ENCODE measurements around the gene CAND2. TPM values are rescaled to one million over a fixed set of nuclear protein-coding genes. Genes with fewer than 3 reads are reported as not detected.
A peak's percentile ranks its signal among the peaks of the same experiment; 100 is the strongest.

Gene CAND2
- total and polyA plus RNA-seq, 9 of the 15 experiments (the other 6 are each of a cell fraction or from before 2014, with no cell fraction given), result 0.91 to 14.9 (median 4.3) TPM

- Histone ChIP-seq H3K27ac (ENCODE audit: extremely low read depth, low read depth, low read length) (no peak overlapping the region), H2AFZ (ENCODE audit: low read depth, low read length) (no peak overlapping the region), H3K9me3 (replicated peaks; ENCODE audit: control insufficient read depth, insufficient read depth, low read depth, low read length) (no peaks in the 10 kb centered on the region), H3K4me3 (no peak overlapping the region), H3K36me3 (ENCODE audit: control insufficient read depth, insufficient read depth, low read length) (no peaks in the 10 kb centered on the region), H4K20me1 (replicated peaks; ENCODE audit: control insufficient read depth, insufficient read depth, low read length) (no peaks in the 10 kb centered on the region), H3K27me3 (ENCODE audit: control insufficient read depth in 2 of 2, insufficient read depth in 2 of 2, low read length in 2 of 2) (peaks cover 18 to 50% of the 10 kb centered on the region in 2 experiments), H3K4me1 (replicated peaks in 1 of 2; ENCODE audit: control insufficient read depth in 2 of 2, insufficient read depth in 2 of 2, low read length in 2 of 2) (peaks cover 0 to 10% of the 10 kb centered on the region in 2 experiments; a peak in 3 of 5 replicates), H3K4me2 (ENCODE audit: insufficient read depth, low read length) (no peak overlapping the region), H3K79me2 (ENCODE audit: control insufficient read depth, insufficient read depth, low read length) (no peaks in the 10 kb centered on the region), H3K9ac (ENCODE audit: insufficient read depth in 1 of 2, low read depth in 2 of 2, low read length in 2 of 2) (no peak overlapping the region), H3K9me1 (ENCODE audit: control insufficient read depth, insufficient read depth, low read length) (no peaks in the 10 kb centered on the region)
- intact Hi-C loops (cut with micrococcal nuclease) (no loop called here), in situ Hi-C loops (cut with MboI) (no loop called here)
- ATAC-seq, result no peak
- FAIRE-seq, result no peak
- DNase-seq (ENCODE audit: extremely low read depth in 1 of 4, low spot score in 3 of 4), result no peak
- ChIA-PET CTCF (ENCODE audit: low intra/inter-chr PET ratio) (no interaction called here), POLR2A (interaction anchor here (1.1 to 1.3 kb wide), 2 partner anchors 10 to 19 kb away, joined by 3 read pairs; no protein-coding TSS in a partner anchor)
- BruUV-seq (replicated peaks), result no TSS peak
- 3% methylated on average over 8 of the region's 8 CpGs for WGBS (ENCODE audit: insufficient coverage, low coverage, missing lambda C conversion rate)
- no peak for TF ChIP-seq ELF1 (tag; IDR thresholded peaks at IDR 0.05)
- TF ChIP-seq STAT5A (IDR thresholded peaks at IDR 0.05; ENCODE audit: borderline replicate concordance, low read length), result no peak
- TF ChIP-seq DACH1 (IDR thresholded peaks at IDR 0.05; ENCODE audit: partially characterized antibody), result no peak
- TF ChIP-seq FOXP1 (CRISPR knock-in tag; IDR thresholded peaks at IDR 0.05), result no peak
- no peak for TF ChIP-seq ZNF431 (CRISPR knock-in tag; IDR thresholded peaks at IDR 0.05)
- no peak for TF ChIP-seq THAP12 (CRISPR knock-in tag; IDR thresholded peaks at IDR 0.05)
- TF ChIP-seq ZNF717 (CRISPR knock-in tag; IDR thresholded peaks at IDR 0.05), result no peak
- TF ChIP-seq BRD9 (IDR thresholded peaks at IDR 0.05; ENCODE audit: low read depth, partially characterized antibody), result no peak
- TF ChIP-seq RBM34 (IDR thresholded peaks at IDR 0.05; ENCODE audit: borderline replicate concordance, insufficient read depth, low read length), result no peak
- no peak for TF ChIP-seq SMARCC2 (IDR thresholded peaks at IDR 0.05; ENCODE audit: low read depth)
- no peak for TF ChIP-seq ZNF239 (CRISPR knock-in tag; IDR thresholded peaks at IDR 0.05)
- TF ChIP-seq SP1 (CRISPR knock-in tag; IDR thresholded peaks at IDR 0.05), result no peak
- no peak for TF ChIP-seq HDAC8 (tag; IDR thresholded peaks at IDR 0.05)
- no peak for TF ChIP-seq ASH1L (IDR thresholded peaks at IDR 0.05; ENCODE audit: borderline replicate concordance, low read depth, partially characterized antibody)
- TF ChIP-seq ZBTB2 (IDR thresholded peaks at IDR 0.05), result no peak
- peak; percentile 89 for TF ChIP-seq RBM25 (IDR thresholded peaks at IDR 0.05; ENCODE audit: low read depth, low read length, severe bottlenecking)
- TF ChIP-seq ZBTB49 (CRISPR knock-in tag; IDR thresholded peaks at IDR 0.05; ENCODE audit: borderline replicate concordance), result no peak
- TF ChIP-seq ZNF24 (IDR thresholded peaks at IDR 0.05), result no peak
- TF ChIP-seq HNRNPL (IDR thresholded peaks at IDR 0.05; ENCODE audit: low read depth, low read length), result no peak
These were observed 32.2 kb upstream of the CAND2 start for GRCh38 chr3:12764171-12764776.

All from K562 (cell line).